Islet precursor cell (in vitro differentiated cells): ENCODE data around the gene HBP1.
"Not testable (repeated sequence)": the region's sequence is repeated elsewhere in the genome, so short reads cannot be mapped to it uniquely, and the experiment has no call there.

ENCODE experiments used
- DNase-seq: peaks from one replicate; pipeline ENCODE4 v3.0.0-alpha.2; 2018

HBP1 gene

GRCh38 chr7:107168233-107169119 is at the start of gene HBP1:
Gene HBP1 (plus strand): TSS chr7:107169003. CDS start chr7:107179894, 10,891 bp downstream.
- peak; percentile 100 for DNase-seq

GRCh38 chr7:107119376-107120105 is 49.3 kb upstream of the HBP1 start:
- DNase-seq, result no peak

- DNase-seq, result no peak
These were observed 46.3 kb upstream of the HBP1 start for GRCh38 chr7:107122486-107122911.

- no peak for DNase-seq
These were observed 45.4 kb upstream of the HBP1 start for GRCh38 chr7:107123392-107123791.

- DNase-seq, result no peak
These were observed 43.3 kb upstream of the HBP1 start for GRCh38 chr7:107125475-107125874.

- DNase-seq, result no peak
These were observed 40.6 kb upstream of the HBP1 start for GRCh38 chr7:107128217-107128616.

- DNase-seq, result no peak
These were observed 40.1 kb upstream of the HBP1 start for GRCh38 chr7:107128748-107129147.

GRCh38 chr7:107130487-107131220 is 38.1 kb upstream of the HBP1 start:
- DNase-seq, result no peak

GRCh38 chr7:107133396-107133795 is 35.4 kb upstream of the HBP1 start:
- no peak for DNase-seq

- DNase-seq, result no peak
These were observed 29.9 kb upstream of the HBP1 start for GRCh38 chr7:107138696-107139420.

- not testable (repeated sequence) for DNase-seq
These were observed 24.9 kb upstream of the HBP1 start for GRCh38 chr7:107143875-107144274.

- DNase-seq, result no peak
These were observed 23.6 kb upstream of the HBP1 start for GRCh38 chr7:107145067-107145838.

- DNase-seq, result no peak
These were observed 21.1 kb upstream of the HBP1 start for GRCh38 chr7:107147464-107148393.

GRCh38 chr7:107148721-107149120 is 20.1 kb upstream of the HBP1 start:
- DNase-seq, result no peak

GRCh38 chr7:107149863-107150262 is 18.9 kb upstream of the HBP1 start:
- no peak for DNase-seq

- no peak for DNase-seq
These were observed 18.3 kb upstream of the HBP1 start for GRCh38 chr7:107150375-107151073.

- DNase-seq, result no peak
These were observed 17.3 kb upstream of the HBP1 start for GRCh38 chr7:107151538-107151937.

GRCh38 chr7:107152011-107152410 is 16.8 kb upstream of the HBP1 start:
- no peak for DNase-seq

GRCh38 chr7:107154826-107155225 is 14.0 kb upstream of the HBP1 start:
- DNase-seq, result no peak

- not testable (repeated sequence) for DNase-seq
These were observed 13.1 kb upstream of the HBP1 start for GRCh38 chr7:107155726-107156125.
